B cell (primary cell): ENCODE data around the gene HOXD9. TPM values are rescaled to one million over a fixed set of nuclear protein-coding genes. Genes with fewer than 3 reads are reported as not detected.

ENCODE experiments used
- ATAC-seq: fragments of 200-7000 bp; cut with Tn5 transposase; one replicate; pipeline ENCODE4 v1.10.0; 2021; ENCODE audit warnings: low read depth, mild to moderate bottlenecking, moderate number of reproducible peaks, moderate library complexity
- CTCF ChIA-PET: fragments of 350-600 bp; sonication (Branson Sonifier 250); formaldehyde crosslinking; loops from one replicate; lab custom pipeline; 2021; ENCODE audit warnings: antibody characterized with exemption, inconsistent platforms; lab: Charles Lee
- POLR2A ChIA-PET: fragments of 350-600 bp; sonication (Branson Sonifier 250); formaldehyde crosslinking; loops from one replicate; lab custom pipeline; 2021; ENCODE audit warnings: antibody characterized with exemption; lab: Charles Lee
- DNase-seq: peaks from one replicate; pipeline ENCODE4 v3.0.0; 2013
- H2AFZ ChIP-seq: 2 replicates; pipeline ENCODE4 v1.6.1; 2012; ENCODE audit warnings: mild to moderate bottlenecking, low read depth, low read length; ENCODE audit not compliant: insufficient read depth, poor library complexity, severe bottlenecking
- H3K27ac ChIP-seq, 2 donors: 1 replicate in 1 of 2; 2 replicates in 1 of 2; pipeline ENCODE4 v1.5.1; 2012 to 2013; ENCODE audit warnings: low read length in 2 of 2, mild to moderate bottlenecking in 2 of 2, moderate library complexity in 1 of 2
- H3K27me3 ChIP-seq, 4 experiments: fragments of 200-600 bp in 1 of 4; sonication (generic) in 1 of 4; replicated peaks in 1 of 4; 1 replicate in 2 of 4; 2 replicates in 2 of 4; pipeline versions ENCODE4 v1.6.1 to v1.7.0; 2013 to 2016; ENCODE audit warnings: low read length in 3 of 4, mild to moderate bottlenecking in 2 of 4, mixed read lengths in 1 of 4, moderate library complexity in 1 of 4; ENCODE audit not compliant: insufficient read depth in 4 of 4, control insufficient read depth in 3 of 4; ENCODE audit errors: control extremely low read depth in 1 of 4
- H3K36me3 ChIP-seq, 2 experiments: replicated peaks in 1 of 2; 1 replicate in 1 of 2; 2 replicates in 1 of 2; pipeline versions ENCODE4 v1.6.1 to v1.7.1; 2013; ENCODE audit warnings: low read length in 1 of 2; ENCODE audit not compliant: insufficient read depth in 2 of 2, control insufficient read depth in 1 of 2; ENCODE audit errors: control extremely low read depth in 1 of 2, extremely low read depth in 1 of 2
- H3K4me1 ChIP-seq, 2 donors: fragments of 200-600 bp in 1 of 2; sonication (generic) in 1 of 2; 1 replicate in 1 of 2; 2 replicates in 1 of 2; pipeline versions ENCODE4 v1.5.1 to v1.6.1; 2013 to 2017; ENCODE audit warnings: low read length in 2 of 2; ENCODE audit not compliant: control insufficient read depth in 2 of 2, insufficient read depth in 2 of 2
- H3K4me2 ChIP-seq: replicated peaks from 2 replicates; pipeline ENCODE3; 2012; ENCODE audit warnings: mild to moderate bottlenecking, low read depth, low read length; ENCODE audit not compliant: poor library complexity, severe bottlenecking
- H3K4me3 ChIP-seq, 5 experiments: fragments of 200-600 bp in 1 of 5; sonication (generic) in 1 of 5; 1 replicate in 3 of 5; 2 replicates in 2 of 5; pipeline versions ENCODE4 v1.5.1 to v1.7.0; 2011 to 2016; ENCODE audit warnings: low read length in 4 of 5, mild to moderate bottlenecking in 4 of 5, low read depth in 2 of 5, control low read depth in 1 of 5, moderate library complexity in 1 of 5; ENCODE audit not compliant: insufficient read depth in 1 of 5; ENCODE audit errors: control extremely low read depth in 1 of 5, extremely low read depth in 1 of 5
- H3K79me2 ChIP-seq: fragments of 200-600 bp; sonication (generic); one replicate; pipeline ENCODE4 v1.6.0; 2016; ENCODE audit warnings: low read length; ENCODE audit not compliant: control insufficient read depth, insufficient read depth
- H3K9ac ChIP-seq: fragments of 200-600 bp; sonication (generic); 2 replicates; pipeline ENCODE4 v1.6.1; 2017; ENCODE audit warnings: mild to moderate bottlenecking, low read length, moderate library complexity
- H3K9me3 ChIP-seq, 3 donors: one replicate each; pipeline versions ENCODE4 v1.6.1 to v1.7.1; 2013; ENCODE audit warnings: low read length in 2 of 3; ENCODE audit not compliant: control insufficient read depth in 2 of 3, insufficient read depth in 1 of 3; ENCODE audit errors: control extremely low read depth in 1 of 3
- H4K20me1 ChIP-seq: 2 replicates; pipeline ENCODE4 v1.6.0; 2012; ENCODE audit warnings: mild to moderate bottlenecking, low read length; ENCODE audit not compliant: insufficient read depth, control insufficient read depth, poor library complexity, severe bottlenecking
- H3K27ac Mint-ChIP-seq: one replicate; pipeline ENCODE4 v1.8.0; 2021; ENCODE audit warnings: mixed read lengths
- H3K27me3 Mint-ChIP-seq: one replicate; pipeline ENCODE4 v1.8.0; 2021; ENCODE audit warnings: mixed read lengths
- H3K4me1 Mint-ChIP-seq: one replicate; pipeline ENCODE4 v1.8.0; 2021; ENCODE audit warnings: mixed read lengths
- H3K4me3 Mint-ChIP-seq: one replicate; pipeline ENCODE4 v1.8.0; 2021; ENCODE audit warnings: mixed read lengths
- H3K9me3 Mint-ChIP-seq: one replicate; pipeline ENCODE4 v1.8.0; 2022; ENCODE audit warnings: mixed read lengths; ENCODE audit not compliant: insufficient read depth
- CTCF ChIP-seq: fragments of 200-600 bp; IDR thresholded peaks from one replicate; pipeline ENCODE4 v1.8.0; 2022; ENCODE audit warnings: antibody characterized with exemption, mild to moderate bottlenecking
- EZH2 ChIP-seq: IDR thresholded peaks from 2 replicates; pipeline ENCODE4 v1.6.1; 2012; ENCODE audit warnings: borderline replicate concordance, low read depth, mild to moderate bottlenecking, moderate library complexity, low read length; ENCODE audit not compliant: insufficient read depth, poor library complexity, severe bottlenecking
- WGBS: methylation state at CpG from one replicate; pipeline ENCODE4 v1.1.5; 2013; ENCODE audit warnings: missing lambda C conversion rate; ENCODE audit not compliant: insufficient coverage; 5-methylcytosine and 5-hydroxymethylcytosine counted together
- intact Hi-C: fragments of 100-400 bp; cut with micrococcal nuclease; formaldehyde crosslinking; loops from one replicate; pipeline ENCODE4 v1.10.0; 2022
- polyA plus RNA-seq: library from polyadenylated mRNA; depleted of rRNA; stranded (reverse); fragments of >200 nt; gene quantifications from 2 replicates; pipeline ENCODE4 v1.2.3, GENCODE V29; 2012
- total RNA-seq, 2 donors: library from RNA; stranded (reverse); fragments of 120-200 nt in 1 of 2; gene quantifications; 1 replicate in 1 of 2; 2 replicates in 1 of 2; pipeline versions ENCODE4 v1.2.3 to v1.2.4, GENCODE V29; 2013 to 2022

The HOXD9 gene
- total and polyA plus RNA-seq, 2 donors (not counting 1 experiment from before 2014, with no cell fraction given): not detected

DNA sequence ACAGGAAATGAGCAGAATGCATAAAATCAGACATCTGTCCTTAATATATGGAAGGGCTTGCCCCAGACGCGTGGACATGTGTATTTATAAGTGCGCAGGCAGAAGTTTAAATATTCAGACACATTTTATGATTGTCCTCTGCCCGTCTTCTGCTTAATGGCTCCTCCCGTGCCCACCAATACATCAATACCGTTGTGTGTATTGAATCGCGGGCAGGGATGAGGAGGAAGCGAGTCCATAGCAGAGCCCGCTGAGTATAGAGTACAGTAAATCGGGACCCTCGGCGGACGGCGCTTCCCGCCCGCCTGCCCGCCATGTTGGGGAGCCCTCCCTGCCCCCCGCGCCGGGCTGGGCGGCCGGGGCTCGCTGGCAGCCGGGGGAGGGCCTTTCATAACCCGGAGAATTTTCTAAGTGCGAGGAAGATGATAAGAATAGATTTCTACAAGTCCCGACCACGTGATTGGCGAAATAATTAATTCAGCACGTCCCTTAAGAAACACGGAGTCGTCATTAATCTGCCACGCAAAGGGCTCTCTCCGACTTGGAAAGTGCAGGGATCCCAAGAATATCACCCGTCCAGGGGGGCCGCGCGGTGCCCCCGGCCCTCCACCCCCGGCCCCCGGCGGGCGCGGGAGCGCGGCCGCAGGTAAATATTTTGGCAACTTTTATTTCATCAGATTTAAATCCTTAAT is 34.4 kb downstream of the HOXD9 start, which contains the start of gene HOXD3:
TSS of gene HOXD3 (plus strand) at position 501 of the 692 bp plus-strand sequence. CDS start 11,808 bp downstream, outside the sequence.
- Mint-ChIP-seq H3K4me1 (peaks cover 3% of the 10 kb centered on the region), H3K4me3 (peak within 1 kb of the TSS; percentile 41), H3K27ac (peak within 1 kb of the TSS; percentile 20), H3K27me3 (peaks cover 67% of the 10 kb centered on the region), H3K9me3 (peaks cover 2% of the 10 kb centered on the region)
- intact Hi-C loops: no loop called here
- no peaks in the 10 kb centered on the region for H3K36me3 ChIP-seq
- H3K9ac ChIP-seq: no peak within 1 kb of the TSS
- ChIA-PET CTCF (interaction anchor here (1.6 kb wide), 1 partner anchor 59 kb away, joined by 3 read pairs; no protein-coding TSS in a partner anchor), POLR2A (no interaction called here)
- H3K4me2 ChIP-seq: peak within 1 kb of the TSS; percentile 30
- no peak within 1 kb of the TSS for H2AFZ ChIP-seq
- H3K4me3 ChIP-seq: no peak within 1 kb of the TSS
- no peaks in the 10 kb centered on the region for H4K20me1 ChIP-seq
- no peak for ATAC-seq
- H3K27ac ChIP-seq: no peak within 1 kb of the TSS
- DNase-seq: peak; percentile 13
- 10% methylated on average over 24 of the region's 48 CpGs for WGBS
- peaks cover 0 to 84% (median 46%) of the 10 kb centered on the region in 4 experiments for H3K27me3 ChIP-seq
- H3K4me1 ChIP-seq: peaks cover 8 to 14% of the 10 kb centered on the region in 2 donors
- peaks cover 0 to 43% (median 0%) of the 10 kb centered on the region in 3 donors for H3K9me3 ChIP-seq
- no peaks in the 10 kb centered on the region for H3K79me2 ChIP-seq
- TF ChIP-seq CTCF (no peak), EZH2 (no peak)
